Uterus (tissue), 2 donors: ENCODE measurements around the gene R3HDML.

Source experiments
- CTCF ChIP-seq, 4 experiments: fragments of 200-600 bp in 2 of 4; fragments of 450-650 bp in 2 of 4; sonication (generic) in 2 of 4; IDR thresholded peaks; one replicate each; pipeline ENCODE4 v1.5.1; 2016 to 2019; ENCODE audit warnings: antibody characterized with exemption in 4 of 4, mild to moderate bottlenecking in 2 of 4, moderate library complexity in 1 of 4
- POLR2A ChIP-seq, 2 donors: fragments of 450-650 bp; IDR thresholded peaks; one replicate each; pipeline ENCODE4 v1.6.1; 2016; ENCODE audit warnings: antibody characterized with exemption in 2 of 2, mild to moderate bottlenecking in 1 of 2, moderate library complexity in 1 of 2

- TF ChIP-seq POLR2A (IDR thresholded peaks at IDR 0.05) = no peak
- TF ChIP-seq CTCF (IDR thresholded peaks at IDR 0.05) = no peak
Observed at GRCh38 chr20:44331201-44331600, 5.6 kb upstream of the R3HDML start.
